Measurements from ENCODE around the gene LYPD8. TPM values are rescaled to one million over a fixed set of nuclear protein-coding genes. Genes with fewer than 3 reads are reported as not detected.

Gene LYPD8
- total and polyA plus RNA-seq, 9 of the 15 experiments (the other 6 are each of a cell fraction or from before 2014, with no cell fraction given), result 0.50 to 2.1 (median 1.3) TPM

GRCh38 chr1:248758352-248758751 lies 2.8 kb upstream of the LYPD8 start (continued):
- TF ChIP-seq RAD51 (IDR thresholded peaks at IDR 0.05; ENCODE audit: borderline replicate concordance, low read depth) (no peak), FOS (IDR thresholded peaks at IDR 0.05; ENCODE audit: extremely low read depth, insufficient read length) (no peak), TEAD4 (IDR thresholded peaks at IDR 0.05; ENCODE audit: low read length) (peak; percentile 66), TEAD4 (CRISPR knock-in tag; IDR thresholded peaks at IDR 0.05; ENCODE audit: borderline replicate concordance) (no peak), VEZF1 (CRISPR knock-in tag; IDR thresholded peaks at IDR 0.05) (no peak), MCM2 (IDR thresholded peaks at IDR 0.05; ENCODE audit: low read depth) (no peak), ZNF408 (CRISPR knock-in tag; IDR thresholded peaks at IDR 0.05; ENCODE audit: low read depth) (no peak), EP400 (IDR thresholded peaks at IDR 0.05) (no peak), TCF3 (CRISPR knock-in tag; IDR thresholded peaks at IDR 0.05) (peak; percentile 57), POLR2B (IDR thresholded peaks at IDR 0.05; ENCODE audit: low read depth, partially characterized antibody) (no peak), ZNF316 (IDR thresholded peaks at IDR 0.05) (no peak), CBFA2T3 (IDR thresholded peaks at IDR 0.05) (peak; percentile 77), TBP (optimal IDR thresholded peaks at IDR 0.05; ENCODE audit: low read depth, low read length) (no peak), ZNF174 (CRISPR knock-in tag; IDR thresholded peaks at IDR 0.05) (no peak), ARID2 (IDR thresholded peaks at IDR 0.05) (no peak), KLF16 (IDR thresholded peaks at IDR 0.05) (no peak), POLR2A (conservative IDR thresholded peaks at IDR 0.05) (no peak), MNT (conservative IDR thresholded peaks at IDR 0.05) (no peak), STAT5A (IDR thresholded peaks at IDR 0.05; ENCODE audit: borderline replicate concordance, low read length) (peak; percentile 13; the same call in 1 of the 2 replicates), RFX5 (IDR thresholded peaks at IDR 0.05; ENCODE audit: low read depth, low read length) (no peak), ARID1B (IDR thresholded peaks at IDR 0.05) (peak; percentile 70), ZBTB7A (IDR thresholded peaks at IDR 0.05; ENCODE audit: borderline replicate concordance, control insufficient read depth, low read depth, low read length) (peak; percentile 47; the same call in 1 of the 2 replicates)
- TF ChIP-seq, protein P1, sequence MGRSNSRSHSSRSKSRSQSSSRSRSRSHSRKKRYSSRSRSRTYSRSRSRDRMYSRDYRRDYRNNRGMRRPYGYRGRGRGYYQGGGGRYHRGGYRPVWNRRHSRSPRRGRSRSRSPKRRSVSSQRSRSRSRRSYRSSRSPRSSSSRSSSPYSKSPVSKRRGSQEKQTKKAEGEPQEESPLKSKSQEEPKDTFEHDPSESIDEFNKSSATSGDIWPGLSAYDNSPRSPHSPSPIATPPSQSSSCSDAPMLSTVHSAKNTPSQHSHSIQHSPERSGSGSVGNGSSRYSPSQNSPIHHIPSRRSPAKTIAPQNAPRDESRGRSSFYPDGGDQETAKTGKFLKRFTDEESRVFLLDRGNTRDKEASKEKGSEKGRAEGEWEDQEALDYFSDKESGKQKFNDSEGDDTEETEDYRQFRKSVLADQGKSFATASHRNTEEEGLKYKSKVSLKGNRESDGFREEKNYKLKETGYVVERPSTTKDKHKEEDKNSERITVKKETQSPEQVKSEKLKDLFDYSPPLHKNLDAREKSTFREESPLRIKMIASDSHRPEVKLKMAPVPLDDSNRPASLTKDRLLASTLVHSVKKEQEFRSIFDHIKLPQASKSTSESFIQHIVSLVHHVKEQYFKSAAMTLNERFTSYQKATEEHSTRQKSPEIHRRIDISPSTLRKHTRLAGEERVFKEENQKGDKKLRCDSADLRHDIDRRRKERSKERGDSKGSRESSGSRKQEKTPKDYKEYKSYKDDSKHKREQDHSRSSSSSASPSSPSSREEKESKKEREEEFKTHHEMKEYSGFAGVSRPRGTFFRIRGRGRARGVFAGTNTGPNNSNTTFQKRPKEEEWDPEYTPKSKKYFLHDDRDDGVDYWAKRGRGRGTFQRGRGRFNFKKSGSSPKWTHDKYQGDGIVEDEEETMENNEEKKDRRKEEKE (IDR thresholded peaks at IDR 0.05; ENCODE audit: borderline replicate concordance in 1 of 2, control insufficient read depth in 1 of 2, low read depth in 2 of 2, low read length in 1 of 2), result no peak
- TF ChIP-seq, protein P2, sequence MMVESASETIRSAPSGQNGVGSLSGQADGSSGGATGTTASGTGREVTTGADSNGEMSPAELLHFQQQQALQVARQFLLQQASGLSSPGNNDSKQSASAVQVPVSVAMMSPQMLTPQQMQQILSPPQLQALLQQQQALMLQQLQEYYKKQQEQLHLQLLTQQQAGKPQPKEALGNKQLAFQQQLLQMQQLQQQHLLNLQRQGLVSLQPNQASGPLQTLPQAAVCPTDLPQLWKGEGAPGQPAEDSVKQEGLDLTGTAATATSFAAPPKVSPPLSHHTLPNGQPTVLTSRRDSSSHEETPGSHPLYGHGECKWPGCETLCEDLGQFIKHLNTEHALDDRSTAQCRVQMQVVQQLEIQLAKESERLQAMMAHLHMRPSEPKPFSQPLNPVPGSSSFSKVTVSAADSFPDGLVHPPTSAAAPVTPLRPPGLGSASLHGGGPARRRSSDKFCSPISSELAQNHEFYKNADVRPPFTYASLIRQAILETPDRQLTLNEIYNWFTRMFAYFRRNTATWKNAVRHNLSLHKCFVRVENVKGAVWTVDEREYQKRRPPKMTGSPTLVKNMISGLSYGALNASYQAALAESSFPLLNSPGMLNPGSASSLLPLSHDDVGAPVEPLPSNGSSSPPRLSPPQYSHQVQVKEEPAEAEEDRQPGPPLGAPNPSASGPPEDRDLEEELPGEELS (CRISPR knock-in tag; IDR thresholded peaks at IDR 0.05; ENCODE audit: borderline replicate concordance), result no peak

Measured in K562 (cell line).